Lower lobe of right lung (tissue), 2 donors: Measurements from ENCODE around the gene MYLK3. TPM values are rescaled to one million over a fixed set of nuclear protein-coding genes. Genes with fewer than 3 reads are reported as not detected.

Experiments
- ATAC-seq, 2 donors: fragments of 200-7000 bp; cut with Tn5 transposase; one replicate each; pipeline ENCODE4 v1.9.1; 2020 to 2022; ENCODE audit warnings: mild to moderate bottlenecking in 2 of 2, moderate library complexity in 2 of 2
- DNase-seq: peaks from one replicate; pipeline ENCODE4 v3.0.0-alpha.2; 2020
- H3K27ac ChIP-seq: fragments of 200-600 bp; one replicate; pipeline ENCODE4 v1.8.0; 2022
- H3K27me3 ChIP-seq: fragments of 200-600 bp; one replicate; pipeline ENCODE4 v1.8.0; 2022; ENCODE audit warnings: low read depth
- H3K36me3 ChIP-seq: fragments of 200-600 bp; one replicate; pipeline ENCODE4 v1.8.0; 2022; ENCODE audit warnings: mild to moderate bottlenecking
- H3K4me1 ChIP-seq: fragments of 200-600 bp; one replicate; pipeline ENCODE4 v1.8.0; 2022
- H3K4me3 ChIP-seq: fragments of 200-600 bp; one replicate; pipeline ENCODE4 v1.8.0; 2022; ENCODE audit warnings: mild to moderate bottlenecking
- H3K9me3 ChIP-seq: fragments of 200-600 bp; one replicate; pipeline ENCODE4 v1.8.0; 2022
- intact Hi-C: fragments of 100-400 bp; cut with DNase I; formaldehyde crosslinking; loops from one replicate; pipeline ENCODE4 v1.11.0; 2022
- total RNA-seq: library from RNA; stranded (reverse); fragmentation: NEBNext Ultra II Directional; extraction: Animal tissue kit (Norgen Biotek cat#: 25700); gene quantifications from one replicate; pipeline ENCODE4 v1.2.1, GENCODE V29; 2021
- TF ChIP-seq, protein P1 (sequence below): fragments of 200-600 bp; IDR thresholded peaks from one replicate; pipeline ENCODE4 v1.8.0; 2022; ENCODE audit warnings: antibody characterized with exemption, mild to moderate bottlenecking
- donor health status: DM: no; HTN: yes; CAD: no; lungs with severe emphysema.

Gene MYLK3
- total RNA-seq, 1 donor from 2014 or later = 2.0 TPM

GRCh38 chr16:46673320-46674013, 74.7 kb downstream of the MYLK3 start:
- H3K4me1 ChIP-seq = no peaks in the 10 kb centered on the region
- peak; percentile 78 to 90 for ATAC-seq
- no peaks in the 10 kb centered on the region for H3K9me3 ChIP-seq
- no peak overlapping the region for H3K4me3 ChIP-seq
- no peaks in the 10 kb centered on the region for H3K27me3 ChIP-seq
- TF ChIP-seq, protein P1, sequence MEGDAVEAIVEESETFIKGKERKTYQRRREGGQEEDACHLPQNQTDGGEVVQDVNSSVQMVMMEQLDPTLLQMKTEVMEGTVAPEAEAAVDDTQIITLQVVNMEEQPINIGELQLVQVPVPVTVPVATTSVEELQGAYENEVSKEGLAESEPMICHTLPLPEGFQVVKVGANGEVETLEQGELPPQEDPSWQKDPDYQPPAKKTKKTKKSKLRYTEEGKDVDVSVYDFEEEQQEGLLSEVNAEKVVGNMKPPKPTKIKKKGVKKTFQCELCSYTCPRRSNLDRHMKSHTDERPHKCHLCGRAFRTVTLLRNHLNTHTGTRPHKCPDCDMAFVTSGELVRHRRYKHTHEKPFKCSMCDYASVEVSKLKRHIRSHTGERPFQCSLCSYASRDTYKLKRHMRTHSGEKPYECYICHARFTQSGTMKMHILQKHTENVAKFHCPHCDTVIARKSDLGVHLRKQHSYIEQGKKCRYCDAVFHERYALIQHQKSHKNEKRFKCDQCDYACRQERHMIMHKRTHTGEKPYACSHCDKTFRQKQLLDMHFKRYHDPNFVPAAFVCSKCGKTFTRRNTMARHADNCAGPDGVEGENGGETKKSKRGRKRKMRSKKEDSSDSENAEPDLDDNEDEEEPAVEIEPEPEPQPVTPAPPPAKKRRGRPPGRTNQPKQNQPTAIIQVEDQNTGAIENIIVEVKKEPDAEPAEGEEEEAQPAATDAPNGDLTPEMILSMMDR = peak; percentile 85
- no peak overlapping the region for H3K27ac ChIP-seq
- no peak for DNase-seq
- peaks cover 100% of the 10 kb centered on the region for H3K36me3 ChIP-seq
- intact Hi-C loops = no loop called here

GRCh38 chr16:46662123-46662522, 86.0 kb downstream of the MYLK3 start:
- Histone ChIP-seq H3K4me3 (no peak overlapping the region), H3K4me1 (no peaks in the 10 kb centered on the region), H3K9me3 (no peaks in the 10 kb centered on the region), H3K36me3 (peaks cover 98% of the 10 kb centered on the region), H3K27me3 (no peaks in the 10 kb centered on the region), H3K27ac (no peak overlapping the region)
- DNase-seq = no peak
- TF ChIP-seq, protein P1 = no peak
- ATAC-seq = no peak
- intact Hi-C loops = no loop called here

GRCh38 chr16:46658925-46659324, 89.2 kb downstream of the MYLK3 start:
- ATAC-seq (peak; percentile 85 to 96), DNase-seq (peak; percentile 71)
- H3K9me3 ChIP-seq = no peaks in the 10 kb centered on the region
- H3K4me3 ChIP-seq = no peak overlapping the region
- TF ChIP-seq, protein P1 = no peak
- no peaks in the 10 kb centered on the region for H3K27me3 ChIP-seq
- H3K4me1 ChIP-seq = no peaks in the 10 kb centered on the region
- peaks cover 69% of the 10 kb centered on the region for H3K36me3 ChIP-seq
- intact Hi-C loops = no loop called here
- H3K27ac ChIP-seq = no peak overlapping the region

Other genes with a start within 250 kb of the MYLK3 start
- gene SHCBP1, start 127.0 kb downstream of the MYLK3 start, total RNA-seq = 2.1 TPM
- 98.9 TPM for gene VPS35, start 59.2 kb downstream of the MYLK3 start, total RNA-seq
- 1.3 TPM for gene ORC6, start 58.7 kb downstream of the MYLK3 start, total RNA-seq
- gene C16orf87, start 82.8 kb upstream of the MYLK3 start, total RNA-seq = 5.8 TPM
- 4.8 TPM for gene GPT2, start 136.0 kb upstream of the MYLK3 start, total RNA-seq
- 53.1 TPM for gene DNAJA2, start 225.3 kb upstream of the MYLK3 start, total RNA-seq